ENCODE data around the gene FLNA. TPM values are rescaled to one million over a fixed set of nuclear protein-coding genes. Genes with fewer than 3 reads are reported as not detected.
"Not testable (repeated sequence)": the region's sequence is repeated elsewhere in the genome, so short reads cannot be mapped to it uniquely, and the experiment has no call there.

FLNA gene
- polyA plus RNA-seq, 4 donors = 393 to 586 (median 423) TPM

DNA sequence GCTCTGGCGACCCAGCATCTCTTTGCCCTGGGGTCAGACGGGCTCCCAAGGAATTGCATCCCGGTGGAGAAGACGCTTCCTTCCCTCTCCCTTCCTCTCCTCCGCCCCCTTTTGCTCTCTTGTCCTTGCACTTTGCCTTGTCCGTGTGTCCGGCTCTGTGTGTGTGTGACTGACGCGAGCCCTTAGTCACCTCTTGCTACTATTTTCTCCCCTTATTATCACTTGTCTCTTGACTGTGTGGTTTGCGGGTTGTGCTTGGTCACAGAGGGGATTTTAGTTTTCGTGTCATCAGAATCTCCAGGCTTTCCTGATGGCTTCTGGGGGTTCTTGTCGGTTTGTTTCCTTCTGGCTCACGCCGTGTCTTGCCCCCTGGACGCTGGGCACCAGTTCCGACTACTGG lies 31.4 kb downstream of the FLNA start:
- not testable (repeated sequence) for DNase-seq (ENCODE audit: low read depth in 4 of 4, low spot score in 3 of 4)

- not testable (repeated sequence) for DNase-seq (ENCODE audit: low read depth in 4 of 4, low spot score in 3 of 4)
Measured at GRCh38 chrX:154341399-154342298, 32.8 kb downstream of the FLNA start.

DNA sequence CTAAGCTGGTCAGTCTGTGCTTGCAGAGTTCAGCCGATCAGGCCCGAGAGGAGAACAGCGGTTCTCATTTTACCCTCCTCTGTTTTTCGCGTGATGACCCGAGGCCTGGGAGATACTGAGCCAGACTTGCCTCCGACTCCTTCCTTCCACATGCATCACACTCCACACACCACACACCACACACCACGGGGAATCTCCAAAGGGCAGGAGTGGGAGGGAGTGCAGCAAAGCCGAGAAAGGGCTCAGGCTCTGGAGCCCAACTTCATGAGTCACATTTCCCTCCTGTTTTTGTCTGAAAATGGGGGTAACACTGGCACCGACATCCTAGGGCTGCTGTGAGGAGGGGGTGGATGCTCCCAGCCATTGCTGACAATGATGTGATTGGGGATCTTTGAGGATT lies 39.9 kb downstream of the FLNA start:
- no peak for DNase-seq (ENCODE audit: low read depth in 4 of 4, low spot score in 3 of 4)

DNA sequence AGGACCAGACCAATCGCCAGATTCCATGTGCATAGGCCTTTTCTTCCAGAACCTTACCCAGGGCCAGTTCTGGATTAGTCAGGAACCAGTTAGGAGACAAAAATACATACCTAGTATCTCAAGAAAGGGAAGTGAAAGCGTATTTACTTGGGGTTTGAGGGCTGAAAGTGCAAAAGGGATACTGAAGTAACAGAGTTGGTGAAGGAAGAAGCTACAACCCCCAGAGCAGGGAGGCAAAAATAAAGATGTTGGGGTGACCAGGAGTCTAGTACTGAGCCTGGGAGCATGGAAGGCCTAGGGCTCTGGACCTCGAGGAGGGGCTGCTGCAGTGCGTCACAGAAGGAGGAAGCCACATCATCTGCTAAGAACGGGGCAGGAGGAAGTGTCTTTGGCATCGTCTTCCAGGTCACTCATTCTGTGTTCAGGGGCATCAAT lies 40.6 kb downstream of the FLNA start:
- no peak for DNase-seq (ENCODE audit: low read depth in 4 of 4, low spot score in 3 of 4)

GRCh38 chrX:154333116-154333515 lies 41.3 kb downstream of the FLNA start:
- DNase-seq (ENCODE audit: low read depth in 4 of 4, low spot score in 3 of 4) = no peak

DNA sequence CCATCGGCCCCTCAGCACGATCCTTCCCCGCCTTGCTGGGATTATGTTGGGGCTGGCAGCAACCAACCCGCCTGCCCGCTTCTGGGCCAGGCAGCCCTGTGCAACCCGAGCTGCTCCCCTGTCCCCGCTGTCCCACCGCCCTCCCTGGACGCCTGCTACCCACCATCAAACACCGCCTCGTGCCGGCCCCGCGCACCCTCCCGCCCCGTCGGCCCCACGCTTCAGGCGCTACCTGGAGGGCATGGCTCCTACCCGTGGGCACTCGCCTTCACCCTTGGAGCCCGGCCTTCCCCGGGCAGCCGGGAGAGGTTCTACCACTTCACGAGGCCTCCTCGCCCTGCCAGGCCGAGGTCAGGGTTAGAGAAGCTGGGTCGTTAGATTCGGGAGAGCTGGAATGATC lies 41.9 kb downstream of the FLNA start:
- no peak for DNase-seq (ENCODE audit: low read depth in 4 of 4, low spot score in 3 of 4)

GRCh38 chrX:154329294-154329693 lies 45.1 kb downstream of the FLNA start:
- DNase-seq (ENCODE audit: low read depth in 4 of 4, low spot score in 3 of 4) = no peak

DNA sequence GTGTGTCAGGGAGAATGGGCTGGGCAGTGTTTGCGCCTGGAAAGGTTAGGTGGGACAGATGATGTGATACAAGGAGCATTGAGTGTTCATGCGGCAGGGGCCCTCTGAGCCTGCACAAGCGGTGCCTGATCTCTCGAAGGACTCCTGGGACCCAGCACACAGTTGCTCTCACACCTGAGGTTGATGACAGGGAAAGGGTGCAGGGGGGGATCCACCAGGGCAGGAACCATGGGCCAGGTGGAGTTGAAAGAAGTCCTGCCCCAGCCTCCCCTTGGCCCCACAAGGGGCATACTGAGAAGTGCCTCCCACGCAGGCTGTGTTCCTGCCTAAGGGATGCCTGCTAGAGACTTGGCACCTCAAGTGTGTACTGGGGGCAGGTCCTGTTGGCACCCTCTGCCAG lies 45.8 kb downstream of the FLNA start:
- DNase-seq (ENCODE audit: low read depth in 4 of 4, low spot score in 3 of 4) = no peak

- no peak for DNase-seq (ENCODE audit: low read depth in 4 of 4, low spot score in 3 of 4)
Measured at GRCh38 chrX:154327038-154327820, 47.2 kb downstream of the FLNA start.

GRCh38 chrX:154325541-154325940 lies 48.9 kb downstream of the FLNA start:
- DNase-seq (ENCODE audit: low read depth in 4 of 4, low spot score in 3 of 4) = peak in 2 of 4 donors; percentile 34 to 44

GRCh38 chrX:154323537-154323936 lies 50.9 kb downstream of the FLNA start:
- no peak for DNase-seq (ENCODE audit: low read depth in 4 of 4, low spot score in 3 of 4)

DNA sequence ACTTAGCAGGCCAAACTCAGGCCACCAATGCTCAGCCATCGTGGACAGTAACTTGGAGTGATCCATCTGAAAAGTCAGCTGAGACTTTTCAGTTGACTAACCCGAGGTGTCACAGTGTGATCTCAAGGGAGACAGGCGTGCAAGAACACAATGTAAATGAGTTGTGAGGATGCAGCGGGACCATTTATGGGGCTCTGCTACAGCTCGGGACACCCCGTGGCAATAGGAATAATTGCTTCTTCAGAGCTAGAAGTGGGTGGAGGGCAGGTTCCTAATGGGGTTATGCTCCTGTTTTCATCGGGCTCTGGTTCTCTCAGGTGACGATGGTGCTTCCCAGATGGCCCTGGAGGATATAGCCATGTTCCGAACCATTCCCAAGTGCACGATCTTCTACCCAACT lies 51.5 kb downstream of the FLNA start:
- no peak for DNase-seq (ENCODE audit: low read depth in 4 of 4, low spot score in 3 of 4)

- DNase-seq (ENCODE audit: low read depth in 4 of 4, low spot score in 3 of 4) = no peak
Measured at GRCh38 chrX:154321594-154321993, 52.8 kb downstream of the FLNA start.

DNA sequence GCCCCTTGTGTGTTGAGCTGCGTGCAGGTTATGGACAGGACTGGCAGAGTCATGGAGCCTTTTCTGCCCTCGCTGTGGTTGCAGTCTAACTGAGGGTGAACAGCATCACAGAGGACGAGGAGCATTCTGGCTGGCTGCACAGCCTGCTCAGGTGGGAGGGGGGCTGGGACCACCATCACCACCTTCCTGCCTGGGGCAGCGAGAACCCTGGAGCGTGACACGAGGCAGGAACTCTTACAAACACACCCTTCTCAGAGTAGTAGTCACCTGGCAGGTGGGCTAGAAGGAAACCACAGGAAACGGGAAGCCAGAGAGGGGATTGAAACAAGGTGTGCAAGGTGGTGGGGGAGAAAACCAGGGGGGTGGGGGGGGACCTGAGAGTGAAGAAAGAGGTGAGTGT lies 53.3 kb downstream of the FLNA start:
- DNase-seq (ENCODE audit: low read depth in 4 of 4, low spot score in 3 of 4) = no peak

- no peak for DNase-seq (ENCODE audit: low read depth in 4 of 4, low spot score in 3 of 4)
Measured at GRCh38 chrX:154320406-154320805, 54.0 kb downstream of the FLNA start.

- DNase-seq (ENCODE audit: low read depth in 4 of 4, low spot score in 3 of 4) = no peak
Measured at GRCh38 chrX:154317391-154317995, 56.9 kb downstream of the FLNA start.

DNA sequence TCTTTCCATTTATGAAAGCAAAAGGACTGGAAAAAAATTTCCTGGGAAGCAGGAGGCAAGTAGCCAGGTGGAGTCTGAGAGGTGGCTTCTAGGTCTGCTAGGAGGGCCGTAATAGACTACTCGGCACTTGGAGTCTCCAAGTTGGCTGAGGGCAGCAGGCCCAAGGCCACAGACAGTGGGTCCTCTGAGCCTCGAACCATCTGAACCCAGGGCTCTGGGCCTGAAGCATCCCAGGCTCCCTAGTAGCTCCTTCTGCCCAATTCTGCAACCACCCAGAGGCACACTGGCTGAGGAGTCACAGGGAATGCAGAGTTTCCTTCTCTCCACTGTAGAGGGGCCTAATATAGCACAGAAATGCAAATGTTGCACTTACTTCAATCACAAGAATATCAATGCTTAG lies 59.0 kb downstream of the FLNA start:
- DNase-seq (ENCODE audit: low read depth in 4 of 4, low spot score in 3 of 4) = no peak

DNA sequence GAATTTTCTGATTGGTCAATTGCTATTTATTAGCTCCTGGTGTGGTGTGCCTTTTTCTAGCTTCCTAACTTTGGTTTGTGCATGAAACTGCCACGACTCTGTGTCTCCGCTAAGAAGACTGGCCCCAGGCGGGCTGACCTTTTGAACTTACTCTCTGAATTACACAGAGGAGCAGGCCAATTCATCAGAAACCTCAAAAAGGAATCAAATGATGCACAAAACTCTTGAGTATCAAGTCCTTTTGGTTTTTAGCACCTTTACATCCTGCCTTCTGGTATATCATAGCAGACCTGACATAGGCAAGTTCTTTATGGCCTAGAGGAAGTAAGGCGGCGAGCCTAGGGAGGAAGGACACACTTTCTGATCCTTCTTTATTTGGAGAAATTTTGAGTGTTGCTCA lies 61.3 kb downstream of the FLNA start:
- DNase-seq (ENCODE audit: low read depth in 4 of 4, low spot score in 3 of 4) = no peak

DNA sequence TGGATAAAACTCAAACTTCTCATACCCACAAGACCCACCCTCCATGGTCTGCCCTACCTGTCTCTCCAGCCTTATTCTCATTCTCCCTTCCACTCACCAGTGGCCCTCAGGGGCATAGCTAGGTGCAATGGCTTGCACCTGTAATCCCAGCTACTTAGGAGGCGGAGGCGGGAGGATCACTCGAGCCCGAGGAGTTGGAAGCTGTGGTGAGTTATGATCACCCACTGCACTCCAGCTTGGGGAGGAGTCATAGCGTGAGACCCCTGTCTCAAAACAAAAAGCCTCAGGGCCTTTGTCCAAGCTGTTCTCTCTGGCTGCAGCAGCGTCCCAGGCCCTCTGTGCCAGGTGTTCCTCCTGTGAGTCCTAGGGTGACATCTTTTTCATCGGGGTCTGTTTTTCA lies 62.3 kb downstream of the FLNA start:
- no peak for DNase-seq (ENCODE audit: low read depth in 4 of 4, low spot score in 3 of 4)

DNA sequence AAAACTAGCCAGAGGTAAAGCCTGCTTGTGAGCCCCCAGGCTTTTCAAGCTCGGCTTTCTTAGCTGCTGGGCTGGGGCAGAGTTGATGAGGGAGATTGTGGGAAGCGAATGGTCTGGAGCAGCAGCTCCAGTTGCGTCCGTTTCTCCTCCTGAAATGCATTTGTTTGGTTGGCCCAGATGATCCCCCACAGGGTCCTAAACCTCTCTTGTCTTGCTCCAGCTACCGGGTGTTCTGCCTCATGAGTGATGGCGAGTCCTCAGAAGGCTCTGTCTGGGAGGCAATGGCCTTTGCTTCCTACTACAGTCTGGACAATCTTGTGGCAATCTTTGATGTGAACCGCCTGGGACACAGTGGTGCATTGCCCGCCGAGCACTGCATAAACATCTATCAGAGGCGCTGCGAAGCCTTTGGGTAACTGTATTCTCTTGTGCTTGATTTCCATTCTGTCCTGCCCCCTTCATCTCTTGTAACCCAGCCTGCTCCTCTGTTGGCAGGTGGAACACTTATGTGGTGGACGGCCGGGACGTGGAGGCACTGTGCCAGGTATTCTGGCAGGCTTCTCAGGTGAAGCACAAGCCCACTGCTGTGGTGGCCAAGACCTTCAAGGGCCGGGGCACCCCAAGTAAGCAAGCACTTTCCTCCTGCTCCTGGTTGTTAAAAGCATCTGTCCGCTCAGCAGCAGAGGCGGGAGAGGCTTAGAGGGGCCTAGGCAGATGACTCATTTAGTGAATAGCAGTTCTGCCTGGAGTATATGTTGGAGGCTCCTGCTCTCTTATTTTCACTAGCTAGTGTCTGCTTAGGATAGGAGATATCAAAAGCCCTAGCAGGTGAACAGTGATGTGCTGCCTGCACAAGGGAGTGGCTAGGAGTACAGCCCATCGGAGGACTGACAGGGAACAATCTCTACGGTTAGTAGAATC lies 63.6 kb downstream of the FLNA start:
- no peak for DNase-seq (ENCODE audit: low read depth in 4 of 4, low spot score in 3 of 4)
